Spleen (tissue), 11 donors: ENCODE data around the gene PHTF2. TPM values are rescaled to one million over a fixed set of nuclear protein-coding genes. Genes with fewer than 3 reads are reported as not detected.
A peak's percentile ranks its signal among the peaks of the same experiment; 100 is the strongest.
"Not testable (repeated sequence)": the region's sequence is repeated elsewhere in the genome, so short reads cannot be mapped to it uniquely, and the experiment has no call there.

Source experiments
- DNase-seq: peaks from one replicate; pipeline ENCODE4 v3.0.0-alpha.2; 2020
- H3K27ac ChIP-seq, 8 donors: fragments of 200-600 bp; sonication (generic) in 7 of 8; 1 replicate in 4 of 8; 2 replicates in 4 of 8; pipeline versions ENCODE4 v1.5.0 to v1.8.0; 2016 to 2021; ENCODE audit warnings: inconsistent platforms in 4 of 8, mild to moderate bottlenecking in 4 of 8, moderate library complexity in 1 of 8
- H3K27me3 ChIP-seq, 7 donors: fragments of 200-600 bp; sonication (generic) in 6 of 7; replicated peaks in 1 of 7; 1 replicate in 4 of 7; 2 replicates in 3 of 7; pipeline versions ENCODE4 v1.5.0 to v1.8.0; 2016 to 2021; ENCODE audit warnings: inconsistent platforms in 3 of 7, mild to moderate bottlenecking in 1 of 7
- H3K36me3 ChIP-seq, 6 donors: fragments of 200-600 bp; sonication (generic) in 5 of 6; 1 replicate in 4 of 6; 2 replicates in 2 of 6; pipeline versions ENCODE4 v1.5.0 to v1.8.0; 2016 to 2021; ENCODE audit warnings: inconsistent platforms in 2 of 6
- H3K4me1 ChIP-seq, 6 donors: fragments of 200-600 bp; sonication (generic) in 5 of 6; 1 replicate in 3 of 6; 2 replicates in 3 of 6; pipeline versions ENCODE4 v1.5.0 to v1.8.0; 2016 to 2021; ENCODE audit warnings: inconsistent platforms in 3 of 6
- H3K4me3 ChIP-seq, 8 donors: fragments of 200-600 bp; sonication (generic) in 7 of 8; 1 replicate in 4 of 8; 2 replicates in 4 of 8; pipeline versions ENCODE4 v1.5.0 to v1.8.0; 2016 to 2021; ENCODE audit warnings: inconsistent platforms in 4 of 8, mild to moderate bottlenecking in 4 of 8, moderate library complexity in 2 of 8
- H3K9me3 ChIP-seq, 8 donors: fragments of 200-600 bp; sonication (generic) in 7 of 8; 1 replicate in 4 of 8; 2 replicates in 4 of 8; pipeline versions ENCODE4 v1.5.0 to v1.8.0; 2016 to 2021; ENCODE audit warnings: inconsistent platforms in 4 of 8
- CTCF ChIP-seq, 11 experiments: fragments of 200-600 bp in 7 of 11; fragments of 450-650 bp in 4 of 11; sonication (generic) in 4 of 11; IDR thresholded peaks in 8 of 11; conservative IDR thresholded peaks in 3 of 11; 1 replicate in 7 of 11; 2 replicates in 4 of 11; pipeline versions ENCODE4 v1.4.0 to v1.8.0; 2016 to 2021; ENCODE audit warnings: antibody characterized with exemption in 11 of 11, inconsistent platforms in 4 of 11, mild to moderate bottlenecking in 1 of 11
- POLR2A ChIP-seq, 3 donors: fragments of 450-650 bp; IDR thresholded peaks; one replicate each; pipeline ENCODE4 v1.5.1; 2017; ENCODE audit warnings: antibody characterized with exemption in 3 of 3, mild to moderate bottlenecking in 1 of 3
- POLR2AphosphoS5 ChIP-seq, 3 donors: sonication (generic); formaldehyde crosslinking; IDR thresholded peaks; one replicate each; pipeline ENCODE4 v1.5.1; 2017; ENCODE audit warnings: antibody characterized with exemption in 3 of 3
- WGBS, 5 donors: extraction: QIAGEN DNeasy Blood & Tissue Kit in 3 of 5; methylation state at CpG; one replicate each; pipeline versions ENCODE4 v1.1.5 to v1.1.7; 2013 to 2018; 5-methylcytosine and 5-hydroxymethylcytosine counted together
- intact Hi-C: fragments of 100-400 bp; cut with DNase I; formaldehyde crosslinking; loops from one replicate; pipeline ENCODE4 v1.15.0; 2023; ENCODE audit warnings: low total_unique reads
- polyA plus RNA-seq, 3 donors: library from polyadenylated mRNA; stranded (reverse); fragments of 200-250 nt; gene quantifications; one replicate each; pipeline ENCODE4 v1.2.1, GENCODE V29; 2013
- total RNA-seq, 7 donors: library from RNA; depleted of rRNA in 3 of 7; stranded (reverse); fragments of >200 nt in 3 of 7; fragmentation: NEBNext Ultra II Directional in 4 of 7; extraction: Animal tissue kit (Norgen Biotek cat#: 25700) in 4 of 7; gene quantifications; one replicate each; pipeline versions ENCODE4 v1.1.0 to v1.2.1, GENCODE V29; 2016 to 2021
- donor health status: healthy with polysubstance abuse.
- donor health status: DM: no; HTN: no; CAD: no; lungs with moderate emphysema.
- donor health status: DM: no; HTN: no; CAD: no.
- donor health status: Bipolar disorder and iron deficiency.
- donor health status: healthy.
- donor health status: DM: no; HTN: no; CAD: no.
- donor health status: DM: yes; HTN: yes; CAD: no.

Gene PHTF2
- total and polyA plus RNA-seq, 10 donors = 13.3 to 47.7 (median 34.7) TPM

DNA sequence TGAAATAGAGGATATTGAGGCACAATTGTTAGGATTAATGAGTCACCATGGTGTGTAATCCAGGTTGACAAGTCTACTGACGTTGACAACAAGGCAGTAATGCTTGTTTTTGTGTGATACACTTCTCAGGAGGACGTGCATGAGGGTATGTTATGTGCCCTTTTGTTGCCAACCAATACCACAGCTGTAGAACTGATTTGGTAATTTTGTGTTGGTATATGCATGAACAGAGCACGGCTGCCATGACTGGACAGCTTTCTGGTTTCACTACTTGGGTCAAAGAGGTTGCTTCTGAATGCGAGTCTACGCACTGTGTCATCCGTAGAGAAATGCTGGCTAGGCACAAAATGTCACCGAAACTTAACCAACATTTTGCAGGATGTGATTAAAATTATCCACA is 32.9 kb downstream of the PHTF2 start:
- WGBS, 5 donors = 82 to 89% (median 87%) methylated on average over 7 of the region's 7 CpGs
- Histone ChIP-seq H3K4me1 (peaks cover 4 to 92% (median 48%) of the 10 kb centered on the region in 6 donors), H3K27me3 (no peaks in the 10 kb centered on the region), H3K4me3 (no peak overlapping the region), H3K36me3 (no peaks in the 10 kb centered on the region), H3K27ac (peak overlapping the region in 3 of 8 donors; percentile 1 to 61 (median 3)), H3K9me3 (peaks cover 0 to 8% (median 3%) of the 10 kb centered on the region in 8 donors)
- no peak for TF ChIP-seq POLR2AphosphoS5 (IDR thresholded peaks at IDR 0.05)
- TF ChIP-seq CTCF (IDR thresholded peaks at IDR 0.05 in 8 of 11, conservative IDR thresholded peaks at IDR 0.05 in 3 of 11) = no peak
- TF ChIP-seq POLR2A (IDR thresholded peaks at IDR 0.05) = no peak
- no peak for DNase-seq
- intact Hi-C loops = no loop called here

DNA sequence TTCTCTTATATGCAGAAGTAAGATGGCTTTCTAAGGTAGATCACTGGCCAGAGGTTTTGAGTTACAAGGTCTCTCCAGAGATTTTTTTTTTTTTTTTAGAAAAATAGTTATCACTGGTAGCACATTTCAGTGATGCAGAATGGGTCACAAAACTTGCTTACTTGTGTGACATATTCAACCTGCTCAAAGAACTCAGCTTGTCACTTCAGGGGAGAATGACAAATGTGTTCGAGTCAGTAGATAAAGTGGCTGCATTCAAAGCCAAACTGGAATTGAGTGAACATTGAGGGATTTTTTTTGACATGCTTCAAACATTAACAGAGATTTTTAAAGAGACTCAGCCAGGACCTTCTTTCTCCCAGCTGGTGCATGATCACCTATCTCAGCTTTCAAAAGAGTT is 33.4 kb downstream of the PHTF2 start:
- no peak overlapping the region for H3K4me3 ChIP-seq
- WGBS, 5 donors = 77 to 97% (median 88%) methylated on average over 1 of the region's 1 CpG
- TF ChIP-seq CTCF (IDR thresholded peaks at IDR 0.05 in 8 of 11, conservative IDR thresholded peaks at IDR 0.05 in 3 of 11) = no peak
- TF ChIP-seq POLR2A (IDR thresholded peaks at IDR 0.05) = no peak
- no peak for TF ChIP-seq POLR2AphosphoS5 (IDR thresholded peaks at IDR 0.05)

DNA sequence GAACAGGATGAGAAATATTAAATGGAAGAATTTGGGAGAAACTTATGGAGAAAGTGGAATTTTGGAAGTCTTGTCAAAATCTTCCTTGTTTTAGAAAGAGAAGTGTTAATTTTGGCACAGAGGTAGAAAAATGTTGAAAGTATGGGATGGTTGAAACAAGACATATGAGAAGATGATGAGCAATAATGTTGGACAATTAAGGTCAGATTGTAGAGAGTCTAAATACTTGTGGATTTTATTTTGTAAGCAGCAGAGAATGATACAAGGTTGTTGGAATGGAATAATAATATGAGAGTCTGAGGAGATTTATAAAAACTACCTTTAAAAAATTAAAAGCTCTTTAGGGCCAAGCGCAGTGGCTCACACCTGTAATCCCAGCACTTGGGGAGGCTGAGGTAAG is 34.6 kb downstream of the PHTF2 start:
- peaks cover 0 to 86% (median 43%) of the 10 kb centered on the region in 6 donors for H3K4me1 ChIP-seq
- intact Hi-C loops = no loop called here
- H3K4me3 ChIP-seq = no peak overlapping the region
- H3K36me3 ChIP-seq = no peaks in the 10 kb centered on the region
- H3K9me3 ChIP-seq = peaks cover 0 to 5% (median 0%) of the 10 kb centered on the region in 8 donors
- H3K27me3 ChIP-seq = no peaks in the 10 kb centered on the region
- TF ChIP-seq POLR2AphosphoS5 (IDR thresholded peaks at IDR 0.05) (no peak), CTCF (IDR thresholded peaks at IDR 0.05 in 8 of 11, conservative IDR thresholded peaks at IDR 0.05 in 3 of 11) (no peak), POLR2A (IDR thresholded peaks at IDR 0.05) (no peak)
- no peak overlapping the region for H3K27ac ChIP-seq
- 96 to 100% (median 97%) methylated on average over 1 of the region's 1 CpG for WGBS, 5 donors
- DNase-seq = no peak

More for the DNA sequence above, 33.4 kb downstream of the PHTF2 start:
- H3K27ac ChIP-seq = peak overlapping the region in 2 of 8 donors; percentile 1 to 61
- intact Hi-C loops = no loop called here
- no peak for DNase-seq
- H3K36me3 ChIP-seq = no peaks in the 10 kb centered on the region
- peaks cover 4 to 88% (median 48%) of the 10 kb centered on the region in 6 donors for H3K4me1 ChIP-seq
- H3K27me3 ChIP-seq = no peaks in the 10 kb centered on the region
- H3K9me3 ChIP-seq = peaks cover 0 to 5% (median 0%) of the 10 kb centered on the region in 8 donors

DNA sequence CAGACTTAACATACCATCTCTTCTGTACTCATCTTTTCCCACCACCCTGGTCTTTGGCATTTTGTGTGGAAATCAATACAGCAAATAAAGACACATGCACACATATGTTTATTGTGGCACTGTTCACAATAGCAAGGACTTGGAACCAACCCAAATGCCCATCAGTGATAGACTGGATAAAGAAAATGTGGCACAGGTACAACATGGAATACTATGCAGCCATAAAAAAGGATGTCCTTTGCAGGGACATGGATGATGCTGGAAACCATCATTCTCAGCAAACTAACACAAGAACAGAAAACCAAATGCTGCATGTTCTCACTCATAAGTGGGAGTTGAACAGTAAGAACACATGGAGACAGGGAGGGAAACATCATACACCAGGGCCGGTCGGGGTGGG is 37.9 kb downstream of the PHTF2 start:
- WGBS, 5 donors = 94 to 100% (median 98%) methylated on average over 2 of the region's 2 CpGs
- H3K27ac ChIP-seq, H3K4me3 ChIP-seq, H3K27me3 ChIP-seq, H3K36me3 ChIP-seq, intact Hi-C loops, DNase-seq, H3K9me3 ChIP-seq: not testable (repeated sequence)
- peaks cover 0 to 74% (median 37%) of the 10 kb centered on the region in 6 donors for H3K4me1 ChIP-seq

DNA sequence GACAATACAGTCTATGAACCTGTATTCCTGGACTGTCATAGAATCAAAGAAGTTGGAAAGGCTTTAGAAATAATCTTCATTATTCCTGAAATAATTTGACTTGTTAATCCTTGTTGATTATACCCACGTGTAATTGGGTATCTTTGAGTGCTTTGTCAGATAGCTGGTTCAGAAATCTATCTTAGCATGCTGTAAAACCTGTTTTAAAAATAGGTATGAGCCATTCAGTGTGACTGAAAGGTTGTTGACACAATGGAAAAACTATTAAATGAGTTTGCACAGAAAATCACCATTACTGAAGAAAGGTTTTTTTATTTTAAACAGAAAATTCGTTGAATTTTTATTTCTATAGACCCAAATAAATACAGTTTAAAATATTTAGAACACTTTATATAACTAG is 38.7 kb downstream of the PHTF2 start:
- H3K27ac ChIP-seq = no peak overlapping the region
- H3K4me1 ChIP-seq = peaks cover 0 to 65% (median 33%) of the 10 kb centered on the region in 6 donors
- no peak for DNase-seq
- no peak for TF ChIP-seq POLR2AphosphoS5 (IDR thresholded peaks at IDR 0.05)
- TF ChIP-seq POLR2A (IDR thresholded peaks at IDR 0.05) = no peak
- TF ChIP-seq CTCF (IDR thresholded peaks at IDR 0.05 in 8 of 11, conservative IDR thresholded peaks at IDR 0.05 in 3 of 11) = no peak
- no peaks in the 10 kb centered on the region for H3K36me3 ChIP-seq
- H3K27me3 ChIP-seq = no peaks in the 10 kb centered on the region
- peaks cover 0 to 5% (median 0%) of the 10 kb centered on the region in 8 donors for H3K9me3 ChIP-seq
- WGBS, 5 donors = 57 to 75% (median 70%) methylated on average over 2 of the region's 2 CpGs
- intact Hi-C loops = no loop called here
- H3K4me3 ChIP-seq = no peak overlapping the region
